OCI-LY3 (cell line): ENCODE results near the gene SCN9A.

ENCODE experiments used
- H2AFZ ChIP-seq: fragments of 200-600, 300-600 bp; shearing (Covaris generic); 2 replicates; pipeline ENCODE4 v1.6.0; 2014; ENCODE audit warnings: antibody characterized with exemption, low read depth, low read length
- H3K27ac ChIP-seq: fragments of 200-600, 300-600 bp; sonication (generic); 2 replicates; pipeline ENCODE4 v1.5.1; 2014; ENCODE audit warnings: mild to moderate bottlenecking, low read length, moderate library complexity, mixed read lengths
- H3K27me3 ChIP-seq: fragments of 200-600, 300-600 bp; sonication (generic); 2 replicates; pipeline ENCODE4 v1.6.1; 2014; ENCODE audit warnings: low read depth, low read length, mixed read lengths
- H3K36me3 ChIP-seq: fragments of 200-600, 300-600 bp; sonication (generic); replicated peaks from 2 replicates; pipeline ENCODE3; 2014; ENCODE audit warnings: low read depth, low read length, mixed read lengths
- H3K4me1 ChIP-seq: fragments of 300-600, 200-600 bp; sonication (generic); 2 replicates; pipeline ENCODE4 v1.6.1; 2014; ENCODE audit warnings: low read length, mixed read lengths
- H3K4me2 ChIP-seq: fragments of 200-600, 300-600 bp; sonication (generic); 2 replicates; pipeline ENCODE4 v1.6.1; 2014; ENCODE audit warnings: low read length, mixed read lengths
- H3K4me3 ChIP-seq: fragments of 300-600, 200-600 bp; sonication (generic); 2 replicates; pipeline ENCODE4 v1.5.1; 2014; ENCODE audit warnings: antibody characterized with exemption, mild to moderate bottlenecking, low read length, moderate library complexity
- H3K79me2 ChIP-seq: fragments of 300-600, 200-600 bp; shearing (Covaris generic); 2 replicates; pipeline ENCODE4 v1.6.1; 2014; ENCODE audit warnings: mild to moderate bottlenecking, low read length, mixed read lengths
- H3K9ac ChIP-seq: fragments of 300-600, 200-600 bp; shearing (Covaris generic); 2 replicates; pipeline ENCODE4 v1.6.0; 2014; ENCODE audit warnings: mild to moderate bottlenecking, low read length, moderate library complexity
- H3K9me3 ChIP-seq: fragments of 200-600, 300-600 bp; shearing (Covaris generic); 2 replicates; pipeline ENCODE4 v1.6.1; 2014; ENCODE audit warnings: low read length, mixed read lengths; ENCODE audit not compliant: insufficient read depth
- H4K20me1 ChIP-seq: fragments of 200-600, 300-600 bp; sonication (generic); 2 replicates; pipeline ENCODE4 v1.6.1; 2016; ENCODE audit warnings: low read length, mixed read lengths; ENCODE audit not compliant: insufficient read depth
- EZH2phosphoT487 ChIP-seq: fragments of 200-600 bp; shearing (Covaris generic); IDR thresholded peaks from 2 replicates; pipeline ENCODE4 v1.6.1; 2018; ENCODE audit warnings: antibody characterized with exemption, mixed run types, low read depth
- TF ChIP-seq, protein P1 (sequence below): fragments of 200-600, 300-600 bp; sonication (generic); IDR thresholded peaks from 2 replicates; pipeline ENCODE4 v1.5.1; 2014; ENCODE audit warnings: antibody characterized with exemption, low read length, low read depth

The SCN9A gene

DNA sequence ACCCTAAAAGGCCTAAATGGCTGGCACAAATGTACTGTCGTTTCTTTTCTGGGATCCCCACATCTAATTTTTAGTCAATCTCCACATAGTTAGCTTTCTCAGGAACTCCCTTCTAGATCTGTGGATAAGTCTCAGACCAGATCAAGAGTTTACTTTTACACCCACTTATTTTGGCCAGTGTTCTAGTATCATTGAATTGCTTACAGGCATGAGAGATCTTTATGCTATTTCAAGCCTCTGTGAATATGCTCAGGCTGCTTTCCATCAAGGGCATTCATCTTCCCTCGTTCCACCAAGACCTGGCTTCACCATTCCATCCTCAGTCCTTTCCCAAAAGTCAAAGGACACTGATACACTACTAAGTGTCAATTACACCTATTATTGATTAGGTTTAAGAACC, 220.2 kb downstream of the SCN9A start:
- H3K36me3 ChIP-seq, result no peaks in the 10 kb centered on the region
- no peak overlapping the region for H3K27ac ChIP-seq
- no peaks in the 10 kb centered on the region for H3K4me1 ChIP-seq
- no peak overlapping the region for H3K9ac ChIP-seq
- H3K4me2 ChIP-seq, result no peak overlapping the region
- H4K20me1 ChIP-seq, result no peaks in the 10 kb centered on the region
- H3K9me3 ChIP-seq, result no peaks in the 10 kb centered on the region
- H3K79me2 ChIP-seq, result no peaks in the 10 kb centered on the region
- H2AFZ ChIP-seq, result no peak overlapping the region
- H3K4me3 ChIP-seq, result no peak overlapping the region
- no peaks in the 10 kb centered on the region for H3K27me3 ChIP-seq
- TF ChIP-seq, protein P1, sequence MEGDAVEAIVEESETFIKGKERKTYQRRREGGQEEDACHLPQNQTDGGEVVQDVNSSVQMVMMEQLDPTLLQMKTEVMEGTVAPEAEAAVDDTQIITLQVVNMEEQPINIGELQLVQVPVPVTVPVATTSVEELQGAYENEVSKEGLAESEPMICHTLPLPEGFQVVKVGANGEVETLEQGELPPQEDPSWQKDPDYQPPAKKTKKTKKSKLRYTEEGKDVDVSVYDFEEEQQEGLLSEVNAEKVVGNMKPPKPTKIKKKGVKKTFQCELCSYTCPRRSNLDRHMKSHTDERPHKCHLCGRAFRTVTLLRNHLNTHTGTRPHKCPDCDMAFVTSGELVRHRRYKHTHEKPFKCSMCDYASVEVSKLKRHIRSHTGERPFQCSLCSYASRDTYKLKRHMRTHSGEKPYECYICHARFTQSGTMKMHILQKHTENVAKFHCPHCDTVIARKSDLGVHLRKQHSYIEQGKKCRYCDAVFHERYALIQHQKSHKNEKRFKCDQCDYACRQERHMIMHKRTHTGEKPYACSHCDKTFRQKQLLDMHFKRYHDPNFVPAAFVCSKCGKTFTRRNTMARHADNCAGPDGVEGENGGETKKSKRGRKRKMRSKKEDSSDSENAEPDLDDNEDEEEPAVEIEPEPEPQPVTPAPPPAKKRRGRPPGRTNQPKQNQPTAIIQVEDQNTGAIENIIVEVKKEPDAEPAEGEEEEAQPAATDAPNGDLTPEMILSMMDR, result no peak
- TF ChIP-seq EZH2phosphoT487, result no peak

DNA sequence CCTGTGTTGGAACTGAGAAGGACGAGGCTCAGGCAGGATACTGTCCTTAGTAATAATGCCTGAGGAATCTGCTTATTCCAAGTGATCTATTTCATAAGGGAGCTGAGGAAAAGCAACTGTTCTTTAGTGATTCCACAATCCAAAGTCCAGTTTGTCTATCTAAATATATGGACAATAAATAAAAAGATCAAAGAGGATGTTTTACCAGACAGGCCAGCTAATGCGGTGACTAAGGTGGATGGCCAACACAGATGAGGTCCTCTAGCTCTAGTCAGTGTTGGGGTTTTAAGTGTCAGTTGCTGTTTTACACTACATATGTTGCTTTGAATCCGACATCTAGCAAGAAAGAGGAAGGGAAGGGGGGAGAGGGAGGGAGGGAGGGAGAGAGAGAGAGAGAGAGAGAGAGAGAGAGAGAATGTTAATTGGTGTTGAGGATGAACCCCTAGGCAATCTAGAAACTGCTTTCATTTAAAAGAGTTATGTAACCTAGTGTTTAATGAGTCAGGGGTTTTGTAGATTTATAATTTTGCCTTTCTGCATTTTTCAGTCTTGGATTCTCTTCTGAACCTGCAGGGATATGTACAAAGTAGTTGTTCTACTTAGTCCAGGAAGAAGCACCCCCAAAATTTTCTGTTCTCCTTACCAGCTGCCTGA, 220.9 kb downstream of the SCN9A start:
- Histone ChIP-seq H4K20me1 (no peaks in the 10 kb centered on the region), H3K4me2 (no peak overlapping the region), H3K9me3 (no peaks in the 10 kb centered on the region), H3K4me3 (no peak overlapping the region), H3K36me3 (no peaks in the 10 kb centered on the region), H3K4me1 (no peaks in the 10 kb centered on the region), H2AFZ (no peak overlapping the region), H3K9ac (no peak overlapping the region), H3K79me2 (no peaks in the 10 kb centered on the region), H3K27me3 (no peaks in the 10 kb centered on the region), H3K27ac (no peak overlapping the region)
- TF ChIP-seq, protein P1, result no peak
- no peak for TF ChIP-seq EZH2phosphoT487

DNA sequence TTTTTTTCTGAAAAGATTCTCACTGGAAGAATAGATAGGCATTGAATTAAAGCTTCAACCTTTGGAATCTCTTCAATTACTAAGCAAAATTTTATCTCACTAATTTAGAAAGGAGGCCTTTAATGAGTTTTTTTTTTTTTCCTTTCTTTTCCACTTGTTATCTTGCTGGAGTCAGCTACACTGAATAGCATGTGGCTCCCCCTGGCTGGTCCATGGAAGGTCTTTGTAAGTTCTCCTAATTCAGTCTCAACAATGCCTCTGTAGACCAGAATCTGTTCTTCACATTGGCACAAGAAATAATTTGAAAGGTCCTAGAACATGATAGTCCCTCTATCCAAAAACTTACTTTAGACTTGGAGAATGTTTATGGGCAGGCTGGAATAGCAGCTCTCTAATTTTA, 223.7 kb downstream of the SCN9A start:
- no peaks in the 10 kb centered on the region for H3K9me3 ChIP-seq
- TF ChIP-seq, protein P1, result no peak
- no peak for TF ChIP-seq EZH2phosphoT487
- H3K4me1 ChIP-seq, result no peaks in the 10 kb centered on the region
- no peak overlapping the region for H3K4me2 ChIP-seq
- no peaks in the 10 kb centered on the region for H3K27me3 ChIP-seq
- H3K4me3 ChIP-seq, result no peak overlapping the region
- no peak overlapping the region for H3K27ac ChIP-seq
- no peaks in the 10 kb centered on the region for H3K36me3 ChIP-seq
- no peaks in the 10 kb centered on the region for H4K20me1 ChIP-seq
- no peak overlapping the region for H2AFZ ChIP-seq
- no peak overlapping the region for H3K9ac ChIP-seq
- no peaks in the 10 kb centered on the region for H3K79me2 ChIP-seq

DNA sequence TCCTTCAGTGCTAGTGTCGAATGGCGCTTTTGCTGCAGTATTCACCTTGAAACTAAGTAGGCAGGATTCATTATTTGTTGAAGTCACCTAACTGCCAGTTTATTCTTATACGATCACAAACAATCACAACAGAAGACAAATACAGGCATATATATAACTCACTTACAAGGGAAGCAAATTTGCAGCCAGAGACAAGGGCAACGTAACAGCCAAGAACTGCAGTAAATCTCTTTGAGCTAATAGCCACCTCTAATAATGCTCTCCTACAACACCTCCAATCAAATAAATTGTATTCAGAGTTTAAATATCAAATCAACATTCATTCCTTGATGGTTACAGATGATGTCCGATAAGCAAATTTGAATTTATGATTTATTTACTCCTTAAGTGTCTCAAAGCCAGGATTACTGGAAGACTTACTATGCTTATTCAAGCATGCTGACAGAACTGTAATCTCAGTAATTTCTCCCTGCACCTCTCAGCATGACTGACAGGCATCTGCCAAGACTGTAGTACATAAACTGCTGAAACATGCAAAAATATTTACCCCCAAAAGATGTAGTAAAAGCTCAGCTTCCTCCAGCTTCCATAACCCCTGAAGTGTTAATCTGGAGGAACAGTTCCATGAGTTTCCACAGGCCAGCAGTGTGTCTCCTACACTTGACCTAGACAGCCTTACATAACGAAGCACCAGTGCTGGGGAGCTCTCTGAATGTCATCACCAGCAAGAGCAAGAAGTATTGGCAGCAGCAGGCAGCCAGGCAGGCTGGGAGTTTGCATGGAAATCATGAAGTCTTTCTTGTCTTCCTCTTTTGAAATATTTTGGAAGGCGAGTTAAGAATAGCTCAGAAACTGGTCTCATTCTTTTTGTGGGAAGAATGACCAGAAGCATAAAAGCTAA, 227.0 kb downstream of the SCN9A start:
- Histone ChIP-seq H3K9ac (no peak overlapping the region), H4K20me1 (no peaks in the 10 kb centered on the region), H2AFZ (no peak overlapping the region), H3K79me2 (no peaks in the 10 kb centered on the region), H3K27ac (no peak overlapping the region), H3K4me1 (no peaks in the 10 kb centered on the region), H3K9me3 (no peaks in the 10 kb centered on the region), H3K4me2 (no peak overlapping the region), H3K36me3 (no peaks in the 10 kb centered on the region), H3K27me3 (no peaks in the 10 kb centered on the region), H3K4me3 (no peak overlapping the region)
- no peak for TF ChIP-seq EZH2phosphoT487
- TF ChIP-seq, protein P1, result no peak
